Measurements from ENCODE around the gene KCNIP4.

The KCNIP4 gene

GRCh38 chr4:21688596-21689265 lies 259.8 kb downstream of the KCNIP4 start:
- DNase-seq (ENCODE audit: low read depth in 2 of 2), result no peak

GRCh38 chr4:21685911-21686310 lies 262.7 kb downstream of the KCNIP4 start:
- DNase-seq (ENCODE audit: low read depth in 2 of 2), result no peak

- no peak for DNase-seq (ENCODE audit: low read depth in 2 of 2)
Measured at GRCh38 chr4:21680326-21680898, 268.2 kb downstream of the KCNIP4 start.

- DNase-seq (ENCODE audit: low read depth in 2 of 2), result no peak
Measured at GRCh38 chr4:21678711-21679110, 269.9 kb downstream of the KCNIP4 start.

- DNase-seq (ENCODE audit: low read depth in 2 of 2), result no peak
Measured at GRCh38 chr4:21677173-21677572, 271.4 kb downstream of the KCNIP4 start.

- no peak for DNase-seq (ENCODE audit: low read depth in 2 of 2)
Measured at GRCh38 chr4:21664355-21664754, 284.2 kb downstream of the KCNIP4 start.

GRCh38 chr4:21656832-21657231 lies 291.7 kb downstream of the KCNIP4 start:
- DNase-seq (ENCODE audit: low read depth in 2 of 2), result no peak

- no peak for DNase-seq (ENCODE audit: low read depth in 2 of 2)
Measured at GRCh38 chr4:21655031-21655430, 293.5 kb downstream of the KCNIP4 start.

- no peak for DNase-seq (ENCODE audit: low read depth in 2 of 2)
Measured at GRCh38 chr4:21652508-21653231, 295.9 kb downstream of the KCNIP4 start.

- no peak for DNase-seq (ENCODE audit: low read depth in 2 of 2)
Measured at GRCh38 chr4:21649391-21650090, 299.0 kb downstream of the KCNIP4 start.

- DNase-seq (ENCODE audit: low read depth in 2 of 2), result no peak
Measured at GRCh38 chr4:21645776-21646175, 302.8 kb downstream of the KCNIP4 start.

GRCh38 chr4:21641696-21642095 lies 306.9 kb downstream of the KCNIP4 start:
- DNase-seq (ENCODE audit: low read depth in 2 of 2), result no peak

GRCh38 chr4:21638171-21638725 lies 310.3 kb downstream of the KCNIP4 start:
- DNase-seq (ENCODE audit: low read depth in 2 of 2), result no peak

GRCh38 chr4:21628916-21629610 lies 319.5 kb downstream of the KCNIP4 start:
- DNase-seq (ENCODE audit: low read depth in 2 of 2), result no peak

- no peak for DNase-seq (ENCODE audit: low read depth in 2 of 2)
Measured at GRCh38 chr4:21628116-21628670, 320.4 kb downstream of the KCNIP4 start.

- DNase-seq (ENCODE audit: low read depth in 2 of 2), result no peak
Measured at GRCh38 chr4:21625447-21625846, 323.1 kb downstream of the KCNIP4 start.

GRCh38 chr4:21605006-21605405 lies 343.6 kb downstream of the KCNIP4 start:
- DNase-seq (ENCODE audit: low read depth in 2 of 2), result no peak

- DNase-seq (ENCODE audit: low read depth in 2 of 2), result no peak
Measured at GRCh38 chr4:21596521-21596920, 352.1 kb downstream of the KCNIP4 start.

GRCh38 chr4:21593671-21594001 lies 354.9 kb downstream of the KCNIP4 start:
- no peak for DNase-seq (ENCODE audit: low read depth in 2 of 2)

- no peak for DNase-seq (ENCODE audit: low read depth in 2 of 2)
Measured at GRCh38 chr4:21592970-21593670, 355.5 kb downstream of the KCNIP4 start.

- no peak for DNase-seq (ENCODE audit: low read depth in 2 of 2)
Measured at GRCh38 chr4:21577056-21577455, 371.5 kb downstream of the KCNIP4 start.
